Measurements from ENCODE around the gene SLC34A3. TPM values are rescaled to one million over a fixed set of nuclear protein-coding genes. Genes with fewer than 3 reads are reported as not detected.

Gene SLC34A3
- total RNA-seq, 1 experiment from 2014 or later, result not detected

- intact Hi-C loops (cut with micrococcal nuclease; ENCODE audit: unreplicated experiment), result loop anchor here (5.0 kb wide), 1 partner anchor 428 kb away; the partner anchor contains the start of gene TMEM141
- H3K27ac ChIP-seq (ENCODE audit: low read depth, low read length, poor library complexity, severe bottlenecking), result no peak overlapping the region
Measured at GRCh38 chr9:137219757-137220316, 10.9 kb upstream of the SLC34A3 start.

GRCh38 chr9:137220317-137221094 lies 10.2 kb upstream of the SLC34A3 start:
- no peak overlapping the region for H3K27ac ChIP-seq (ENCODE audit: low read depth, low read length, poor library complexity, severe bottlenecking)
- H3K4me1 ChIP-seq (ENCODE audit: insufficient read depth, low read length, poor library complexity, severe bottlenecking), result peaks cover 9% of the 10 kb centered on the region
- DNase-seq (ENCODE audit: low spot score), result no peak
- TSS peak; percentile 36 for BruUV-seq (replicated peaks)
- intact Hi-C loops (cut with micrococcal nuclease; ENCODE audit: unreplicated experiment), result loop anchor here (5.0 kb wide), 1 partner anchor 428 kb away; the partner anchor contains the start of gene TMEM141
- no peak for TF ChIP-seq EZH2 (IDR thresholded peaks at IDR 0.05; ENCODE audit: borderline replicate concordance, low read depth, low read length, poor library complexity, severe bottlenecking)
- ChIA-PET POLR2A (ENCODE audit: low non-redundant PET) (no interaction called here), CTCF (no interaction called here)
- H3K9me3 ChIP-seq (ENCODE audit: low read depth, low read length, poor library complexity, severe bottlenecking), result no peaks in the 10 kb centered on the region
- no peak overlapping the region for H3K4me3 ChIP-seq (ENCODE audit: low read depth, low read length, poor library complexity, severe bottlenecking)
- peaks cover under 1% of the 10 kb centered on the region for H3K36me3 ChIP-seq (ENCODE audit: insufficient read depth, low read length, poor library complexity, severe bottlenecking)
- H3K27me3 ChIP-seq (replicated peaks; ENCODE audit: insufficient read depth, low read depth, low read length, poor library complexity), result no peaks in the 10 kb centered on the region

More at GRCh38 chr9:137219757-137220316, 10.9 kb upstream of the SLC34A3 start:
- TF ChIP-seq, protein P1, sequence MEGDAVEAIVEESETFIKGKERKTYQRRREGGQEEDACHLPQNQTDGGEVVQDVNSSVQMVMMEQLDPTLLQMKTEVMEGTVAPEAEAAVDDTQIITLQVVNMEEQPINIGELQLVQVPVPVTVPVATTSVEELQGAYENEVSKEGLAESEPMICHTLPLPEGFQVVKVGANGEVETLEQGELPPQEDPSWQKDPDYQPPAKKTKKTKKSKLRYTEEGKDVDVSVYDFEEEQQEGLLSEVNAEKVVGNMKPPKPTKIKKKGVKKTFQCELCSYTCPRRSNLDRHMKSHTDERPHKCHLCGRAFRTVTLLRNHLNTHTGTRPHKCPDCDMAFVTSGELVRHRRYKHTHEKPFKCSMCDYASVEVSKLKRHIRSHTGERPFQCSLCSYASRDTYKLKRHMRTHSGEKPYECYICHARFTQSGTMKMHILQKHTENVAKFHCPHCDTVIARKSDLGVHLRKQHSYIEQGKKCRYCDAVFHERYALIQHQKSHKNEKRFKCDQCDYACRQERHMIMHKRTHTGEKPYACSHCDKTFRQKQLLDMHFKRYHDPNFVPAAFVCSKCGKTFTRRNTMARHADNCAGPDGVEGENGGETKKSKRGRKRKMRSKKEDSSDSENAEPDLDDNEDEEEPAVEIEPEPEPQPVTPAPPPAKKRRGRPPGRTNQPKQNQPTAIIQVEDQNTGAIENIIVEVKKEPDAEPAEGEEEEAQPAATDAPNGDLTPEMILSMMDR (conservative IDR thresholded peaks at IDR 0.05; ENCODE audit: low read depth, low read length), result no peak
- Histone ChIP-seq H3K9me3 (ENCODE audit: low read depth, low read length, poor library complexity, severe bottlenecking) (no peaks in the 10 kb centered on the region), H3K4me1 (ENCODE audit: insufficient read depth, low read length, poor library complexity, severe bottlenecking) (peaks cover 9% of the 10 kb centered on the region), H3K4me3 (ENCODE audit: low read depth, low read length, poor library complexity, severe bottlenecking) (no peak overlapping the region), H3K27me3 (replicated peaks; ENCODE audit: insufficient read depth, low read depth, low read length, poor library complexity) (no peaks in the 10 kb centered on the region), H3K36me3 (ENCODE audit: insufficient read depth, low read length, poor library complexity, severe bottlenecking) (peaks cover 5% of the 10 kb centered on the region)
- POLR2A ChIA-PET (ENCODE audit: low non-redundant PET), result no interaction called here
- DNase-seq (ENCODE audit: low spot score), result no peak
- CTCF ChIA-PET, result no interaction called here
- no TSS peak for BruUV-seq (replicated peaks)

DNA sequence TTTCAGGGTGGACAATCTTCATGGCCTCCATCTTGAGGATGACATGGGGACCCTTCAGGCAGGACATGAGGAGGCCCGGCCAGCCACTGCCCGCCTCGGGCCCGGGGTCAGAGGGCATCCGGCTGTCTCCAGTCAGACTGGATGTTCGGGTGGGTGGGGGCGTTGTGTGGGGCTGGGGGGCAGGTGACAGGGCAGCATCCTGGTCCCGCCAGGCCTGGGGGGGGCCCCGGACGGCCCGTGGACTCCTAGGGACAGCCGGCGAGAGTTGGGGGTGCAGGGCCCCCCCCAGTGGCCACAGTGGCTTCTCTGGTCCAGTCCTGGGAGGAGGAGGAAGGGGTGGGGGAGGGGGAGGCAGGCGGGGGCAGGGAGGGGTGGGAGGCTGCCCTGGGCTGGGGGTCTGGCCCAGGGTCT lies 9.6 kb upstream of the SLC34A3 start:
- Histone ChIP-seq H3K4me3 (ENCODE audit: low read depth, low read length, poor library complexity, severe bottlenecking) (peak overlapping the region; percentile 72), H3K9me3 (ENCODE audit: low read depth, low read length, poor library complexity, severe bottlenecking) (no peaks in the 10 kb centered on the region), H3K27me3 (replicated peaks; ENCODE audit: insufficient read depth, low read depth, low read length, poor library complexity) (no peaks in the 10 kb centered on the region), H3K4me1 (ENCODE audit: insufficient read depth, low read length, poor library complexity, severe bottlenecking) (peaks cover 9% of the 10 kb centered on the region), H3K27ac (ENCODE audit: low read depth, low read length, poor library complexity, severe bottlenecking) (no peak overlapping the region), H3K36me3 (ENCODE audit: insufficient read depth, low read length, poor library complexity, severe bottlenecking) (no peaks in the 10 kb centered on the region)
- intact Hi-C loops (cut with micrococcal nuclease; ENCODE audit: unreplicated experiment), result loop anchor here (5.0 kb wide), 1 partner anchor 429 kb away; the partner anchor contains the start of gene TMEM141
- TF ChIP-seq EZH2 (IDR thresholded peaks at IDR 0.05; ENCODE audit: borderline replicate concordance, low read depth, low read length, poor library complexity, severe bottlenecking), result no peak
- TF ChIP-seq, protein P1 (conservative IDR thresholded peaks at IDR 0.05; ENCODE audit: low read depth, low read length), result no peak
- BruUV-seq (replicated peaks), result no TSS peak
- DNase-seq (ENCODE audit: low spot score), result no peak
- CTCF ChIA-PET, result no interaction called here
- POLR2A ChIA-PET (ENCODE audit: low non-redundant PET), result no interaction called here

Data from A673 (cell line).